ENCODE data around the gene OPCML. TPM values are rescaled to one million over a fixed set of nuclear protein-coding genes. Genes with fewer than 3 reads are reported as not detected.

Gene OPCML
- total RNA-seq, 2 donors from 2014 or later: not detected

GRCh38 chr11:133338588-133338987, 193.7 kb downstream of the OPCML start:
- ATAC-seq (ENCODE audit: insufficient number of reproducible peaks, low FRiP score, low read depth) (no peak), DNase-seq (ENCODE audit: low spot score) (no peak)
- Histone ChIP-seq H3K36me3 (no peaks in the 10 kb centered on the region), H3K4me1 (ENCODE audit: control insufficient read depth in 1 of 2, low read depth in 2 of 2) (no peaks in the 10 kb centered on the region), H3K27ac (no peak overlapping the region), H3K9me3 (no peaks in the 10 kb centered on the region), H3K4me3 (no peak overlapping the region), H3K27me3 (replicated peaks; ENCODE audit: insufficient read depth) (no peaks in the 10 kb centered on the region)
- no peak for TF ChIP-seq CTCF (IDR thresholded peaks at IDR 0.05)

- Histone ChIP-seq H3K27ac (no peak overlapping the region), H3K36me3 (no peaks in the 10 kb centered on the region), H3K9me3 (no peaks in the 10 kb centered on the region), H3K4me1 (ENCODE audit: control insufficient read depth in 1 of 2, low read depth in 2 of 2) (no peaks in the 10 kb centered on the region), H3K4me3 (no peak overlapping the region), H3K27me3 (replicated peaks; ENCODE audit: insufficient read depth) (no peaks in the 10 kb centered on the region)
- TF ChIP-seq CTCF (IDR thresholded peaks at IDR 0.05): no peak
- ATAC-seq (ENCODE audit: insufficient number of reproducible peaks, low FRiP score, low read depth) (no peak), DNase-seq (ENCODE audit: low spot score) (no peak)
Measured at GRCh38 chr11:133337951-133338418, 194.3 kb downstream of the OPCML start.

GRCh38 chr11:133337193-133337592, 195.1 kb downstream of the OPCML start:
- no peaks in the 10 kb centered on the region for H3K27me3 ChIP-seq (replicated peaks; ENCODE audit: insufficient read depth)
- H3K4me1 ChIP-seq (ENCODE audit: control insufficient read depth in 1 of 2, low read depth in 2 of 2): no peaks in the 10 kb centered on the region
- ATAC-seq (ENCODE audit: insufficient number of reproducible peaks, low FRiP score, low read depth) (no peak), DNase-seq (ENCODE audit: low spot score) (no peak)
- H3K27ac ChIP-seq: no peak overlapping the region
- no peak for TF ChIP-seq CTCF (IDR thresholded peaks at IDR 0.05)
- H3K36me3 ChIP-seq: no peaks in the 10 kb centered on the region
- H3K4me3 ChIP-seq: no peak overlapping the region
- H3K9me3 ChIP-seq: no peaks in the 10 kb centered on the region

- H3K36me3 ChIP-seq: no peaks in the 10 kb centered on the region
- no peak overlapping the region for H3K27ac ChIP-seq
- no peaks in the 10 kb centered on the region for H3K4me1 ChIP-seq (ENCODE audit: control insufficient read depth in 1 of 2, low read depth in 2 of 2)
- DNase-seq (ENCODE audit: low spot score) (no peak), ATAC-seq (ENCODE audit: insufficient number of reproducible peaks, low FRiP score, low read depth) (no peak)
- TF ChIP-seq CTCF (IDR thresholded peaks at IDR 0.05): no peak
- no peaks in the 10 kb centered on the region for H3K27me3 ChIP-seq (replicated peaks; ENCODE audit: insufficient read depth)
- no peak overlapping the region for H3K4me3 ChIP-seq
- no peaks in the 10 kb centered on the region for H3K9me3 ChIP-seq
Measured at GRCh38 chr11:133331031-133331430, 201.3 kb downstream of the OPCML start.

GRCh38 chr11:133326849-133327248, 205.5 kb downstream of the OPCML start:
- DNase-seq (ENCODE audit: low spot score): no peak
- Histone ChIP-seq H3K36me3 (no peaks in the 10 kb centered on the region), H3K9me3 (no peaks in the 10 kb centered on the region), H3K27ac (no peak overlapping the region), H3K4me3 (no peak overlapping the region), H3K4me1 (ENCODE audit: control insufficient read depth in 1 of 2, low read depth in 2 of 2) (no peaks in the 10 kb centered on the region), H3K27me3 (replicated peaks; ENCODE audit: insufficient read depth) (no peaks in the 10 kb centered on the region)
- TF ChIP-seq CTCF (IDR thresholded peaks at IDR 0.05): no peak
- ATAC-seq (ENCODE audit: insufficient number of reproducible peaks, low FRiP score, low read depth): no peak

All from thoracic aorta (tissue), 2 donors.